ENCODE results near the gene MOB3B. TPM values are rescaled to one million over a fixed set of nuclear protein-coding genes. Genes with fewer than 3 reads are reported as not detected.
A peak's percentile ranks its signal among the peaks of the same experiment; 100 is the strongest.

Gene MOB3B
- total and polyA plus RNA-seq, 2 of the 13 experiments (the other 11 are each of a cell fraction or from before 2014, with no cell fraction given), result 0.03 to 0.09 TPM

- TF ChIP-seq CSRNP2 (CRISPR knock-in tag; conservative IDR thresholded peaks at IDR 0.05; ENCODE audit: low read depth), result no peak
- no peak for TF ChIP-seq ZNF446 (CRISPR knock-in tag; IDR thresholded peaks at IDR 0.05)
- TF ChIP-seq SMAD9 (CRISPR knock-in tag; IDR thresholded peaks at IDR 0.05), result no peak
- TF ChIP-seq SP2 (CRISPR knock-in tag; IDR thresholded peaks at IDR 0.05), result no peak; the same call in 1 of the 2 replicates
- TF ChIP-seq, protein P1, sequence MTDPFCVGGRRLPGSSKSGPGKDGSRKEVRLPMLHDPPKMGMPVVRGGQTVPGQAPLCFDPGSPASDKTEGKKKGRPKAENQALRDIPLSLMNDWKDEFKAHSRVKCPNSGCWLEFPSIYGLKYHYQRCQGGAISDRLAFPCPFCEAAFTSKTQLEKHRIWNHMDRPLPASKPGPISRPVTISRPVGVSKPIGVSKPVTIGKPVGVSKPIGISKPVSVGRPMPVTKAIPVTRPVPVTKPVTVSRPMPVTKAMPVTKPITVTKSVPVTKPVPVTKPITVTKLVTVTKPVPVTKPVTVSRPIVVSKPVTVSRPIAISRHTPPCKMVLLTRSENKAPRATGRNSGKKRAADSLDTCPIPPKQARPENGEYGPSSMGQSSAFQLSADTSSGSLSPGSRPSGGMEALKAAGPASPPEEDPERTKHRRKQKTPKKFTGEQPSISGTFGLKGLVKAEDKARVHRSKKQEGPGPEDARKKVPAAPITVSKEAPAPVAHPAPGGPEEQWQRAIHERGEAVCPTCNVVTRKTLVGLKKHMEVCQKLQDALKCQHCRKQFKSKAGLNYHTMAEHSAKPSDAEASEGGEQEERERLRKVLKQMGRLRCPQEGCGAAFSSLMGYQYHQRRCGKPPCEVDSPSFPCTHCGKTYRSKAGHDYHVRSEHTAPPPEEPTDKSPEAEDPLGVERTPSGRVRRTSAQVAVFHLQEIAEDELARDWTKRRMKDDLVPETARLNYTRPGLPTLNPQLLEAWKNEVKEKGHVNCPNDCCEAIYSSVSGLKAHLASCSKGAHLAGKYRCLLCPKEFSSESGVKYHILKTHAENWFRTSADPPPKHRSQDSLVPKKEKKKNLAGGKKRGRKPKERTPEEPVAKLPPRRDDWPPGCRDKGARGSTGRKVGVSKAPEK (CRISPR knock-in tag; IDR thresholded peaks at IDR 0.05; ENCODE audit: borderline replicate concordance), result no peak
- TF ChIP-seq ZNF768 (CRISPR knock-in tag; IDR thresholded peaks at IDR 0.05), result no peak
- TF ChIP-seq RAD51 (IDR thresholded peaks at IDR 0.05; ENCODE audit: borderline replicate concordance), result no peak
- TF ChIP-seq HMG20B (CRISPR knock-in tag; conservative IDR thresholded peaks at IDR 0.05), result no peak
- no peak for TF ChIP-seq KLF6 (CRISPR knock-in tag; IDR thresholded peaks at IDR 0.05)
- no peak for TF ChIP-seq TBX3 (IDR thresholded peaks at IDR 0.05; ENCODE audit: borderline replicate concordance)
- no peak for TF ChIP-seq PAX8 (CRISPR knock-in tag; IDR thresholded peaks at IDR 0.05; ENCODE audit: borderline replicate concordance)
- no peak; the same call in 1 of the 2 replicates for TF ChIP-seq YEATS4 (CRISPR knock-in tag; IDR thresholded peaks at IDR 0.05; ENCODE audit: borderline replicate concordance)
- TF ChIP-seq MEIS1 (CRISPR knock-in tag; IDR thresholded peaks at IDR 0.05; ENCODE audit: borderline replicate concordance), result 0 out of 2 replicates have a peak, but pooled peaks have one; percentile 32
- TF ChIP-seq THRA (CRISPR knock-in tag; IDR thresholded peaks at IDR 0.05; ENCODE audit: borderline replicate concordance), result no peak
- TF ChIP-seq, protein P2, sequence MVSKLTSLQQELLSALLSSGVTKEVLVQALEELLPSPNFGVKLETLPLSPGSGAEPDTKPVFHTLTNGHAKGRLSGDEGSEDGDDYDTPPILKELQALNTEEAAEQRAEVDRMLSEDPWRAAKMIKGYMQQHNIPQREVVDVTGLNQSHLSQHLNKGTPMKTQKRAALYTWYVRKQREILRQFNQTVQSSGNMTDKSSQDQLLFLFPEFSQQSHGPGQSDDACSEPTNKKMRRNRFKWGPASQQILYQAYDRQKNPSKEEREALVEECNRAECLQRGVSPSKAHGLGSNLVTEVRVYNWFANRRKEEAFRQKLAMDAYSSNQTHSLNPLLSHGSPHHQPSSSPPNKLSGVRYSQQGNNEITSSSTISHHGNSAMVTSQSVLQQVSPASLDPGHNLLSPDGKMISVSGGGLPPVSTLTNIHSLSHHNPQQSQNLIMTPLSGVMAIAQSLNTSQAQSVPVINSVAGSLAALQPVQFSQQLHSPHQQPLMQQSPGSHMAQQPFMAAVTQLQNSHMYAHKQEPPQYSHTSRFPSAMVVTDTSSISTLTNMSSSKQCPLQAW (CRISPR knock-in tag; IDR thresholded peaks at IDR 0.05), result peak; percentile 60
- TF ChIP-seq FOSL2 (CRISPR knock-in tag; IDR thresholded peaks at IDR 0.05), result peak; percentile 59
- no peak for TF ChIP-seq ZNF510 (CRISPR knock-in tag; IDR thresholded peaks at IDR 0.05; ENCODE audit: low read depth)
- TF ChIP-seq ATF1 (CRISPR knock-in tag; IDR thresholded peaks at IDR 0.05), result peak; percentile 97
- TF ChIP-seq ZNF891 (CRISPR knock-in tag; IDR thresholded peaks at IDR 0.05), result no peak
- no peak for TF ChIP-seq ZNF746 (CRISPR knock-in tag; IDR thresholded peaks at IDR 0.05)
- TF ChIP-seq ZNF12 (CRISPR knock-in tag; IDR thresholded peaks at IDR 0.05), result no peak
Measured at GRCh38 chr9:27573634-27574590, 44.3 kb upstream of the MOB3B start (continued).

Data from HepG2 (cell line).